ENCODE measurements around the gene ACBD7. TPM values are rescaled to one million over a fixed set of nuclear protein-coding genes. Genes with fewer than 3 reads are reported as not detected.

Gene ACBD7
- total and polyA plus RNA-seq, 8 donors, result 2.2 to 6.4 TPM; not detected in 6

- H3K4me3 ChIP-seq, result no peak overlapping the region
- H3K4me1 ChIP-seq, result peaks cover 0 to 5% (median 2%) of the 10 kb centered on the region in 4 donors
- TF ChIP-seq CTCF (IDR thresholded peaks at IDR 0.05) (no peak), POLR2AphosphoS5 (IDR thresholded peaks at IDR 0.05) (no peak), EP300 (IDR thresholded peaks at IDR 0.05) (no peak), POLR2A (IDR thresholded peaks at IDR 0.05) (no peak)
- peaks cover 12 to 83% (median 79%) of the 10 kb centered on the region in 4 donors for H3K36me3 ChIP-seq
- WGBS, 5 donors, result 31 to 55% (median 41%) methylated on average over 3 of the region's 3 CpGs
- no peak for DNase-seq
- intact Hi-C loops (cut with DNase I; ENCODE audit: low total_unique reads), result no loop called here
- H3K27ac ChIP-seq, result no peak overlapping the region
- H3K27me3 ChIP-seq, result no peaks in the 10 kb centered on the region
- no peaks in the 10 kb centered on the region for H3K9me3 ChIP-seq
These were observed 35.2 kb upstream of the ACBD7 start for GRCh38 chr10:15123749-15124184.

- 81 to 91% (median 90%) methylated on average over 9 of the region's 9 CpGs for WGBS, 5 donors
- intact Hi-C loops (cut with DNase I; ENCODE audit: low total_unique reads), result no loop called here
- Histone ChIP-seq H3K27me3 (no peaks in the 10 kb centered on the region), H3K9me3 (no peaks in the 10 kb centered on the region), H3K27ac (no peak overlapping the region), H3K4me3 (no peak overlapping the region), H3K4me1 (peaks cover 0 to 5% (median 2%) of the 10 kb centered on the region in 4 donors), H3K36me3 (peaks cover 12 to 84% (median 79%) of the 10 kb centered on the region in 4 donors)
- DNase-seq, result no peak
- TF ChIP-seq POLR2A (IDR thresholded peaks at IDR 0.05), result no peak
- no peak for TF ChIP-seq EP300 (IDR thresholded peaks at IDR 0.05)
- TF ChIP-seq CTCF (IDR thresholded peaks at IDR 0.05), result no peak
- TF ChIP-seq POLR2AphosphoS5 (IDR thresholded peaks at IDR 0.05), result no peak
These were observed 34.0 kb upstream of the ACBD7 start for GRCh38 chr10:15122477-15123030.

- Histone ChIP-seq H3K4me1 (peaks cover 0 to 5% (median 2%) of the 10 kb centered on the region in 4 donors), H3K4me3 (no peak overlapping the region), H3K9me3 (no peaks in the 10 kb centered on the region), H3K36me3 (peaks cover 9 to 82% (median 78%) of the 10 kb centered on the region in 4 donors), H3K27me3 (no peaks in the 10 kb centered on the region), H3K27ac (no peak overlapping the region)
- intact Hi-C loops (cut with DNase I; ENCODE audit: low total_unique reads), result no loop called here
- DNase-seq, result no peak
- WGBS, 5 donors, result 95 to 100% (median 96%) methylated on average over 1 of the region's 1 CpG
- no peak for TF ChIP-seq POLR2A (IDR thresholded peaks at IDR 0.05)
- TF ChIP-seq CTCF (IDR thresholded peaks at IDR 0.05), result no peak
- no peak for TF ChIP-seq EP300 (IDR thresholded peaks at IDR 0.05)
- no peak for TF ChIP-seq POLR2AphosphoS5 (IDR thresholded peaks at IDR 0.05)
These were observed 33.1 kb upstream of the ACBD7 start for GRCh38 chr10:15121707-15122106.

- Histone ChIP-seq H3K27ac (no peak overlapping the region), H3K36me3 (peaks cover 4 to 80% (median 71%) of the 10 kb centered on the region in 4 donors), H3K4me3 (no peak overlapping the region), H3K4me1 (peaks cover 0 to 5% (median 2%) of the 10 kb centered on the region in 4 donors), H3K9me3 (no peaks in the 10 kb centered on the region), H3K27me3 (no peaks in the 10 kb centered on the region)
- DNase-seq, result no peak
- intact Hi-C loops (cut with DNase I; ENCODE audit: low total_unique reads), result no loop called here
- no peak for TF ChIP-seq POLR2AphosphoS5 (IDR thresholded peaks at IDR 0.05)
- no peak for TF ChIP-seq EP300 (IDR thresholded peaks at IDR 0.05)
- TF ChIP-seq CTCF (IDR thresholded peaks at IDR 0.05), result no peak
- no peak for TF ChIP-seq POLR2A (IDR thresholded peaks at IDR 0.05)
- WGBS, 5 donors, result 90 to 96% (median 95%) methylated on average over 5 of the region's 5 CpGs
These were observed 31.9 kb upstream of the ACBD7 start for GRCh38 chr10:15120523-15120922.

Measured in stomach (tissue), 9 donors.